NCI-H2171 treated with DMSO at 0.1 percent for 48 hours (cell line): ENCODE data around the gene LRRC28.
"Not testable (repeated sequence)": the region's sequence is repeated elsewhere in the genome, so short reads cannot be mapped to it uniquely, and the experiment has no call there.

Experiments used
- DNase-seq: peaks from one replicate; lab custom pipeline; 2025; lab: John Stamatoyannopoulos, UW

The LRRC28 gene

GRCh38 chr15:99396375-99396774 is 145.1 kb downstream of the LRRC28 start:
- DNase-seq: no peak

- DNase-seq: no peak
These were observed 147.8 kb downstream of the LRRC28 start for GRCh38 chr15:99399061-99399460.

GRCh38 chr15:99399618-99400017 is 148.3 kb downstream of the LRRC28 start:
- no peak for DNase-seq

GRCh38 chr15:99401216-99401615 is 149.9 kb downstream of the LRRC28 start:
- not testable (repeated sequence) for DNase-seq

GRCh38 chr15:99402014-99402729 is 150.9 kb downstream of the LRRC28 start:
- DNase-seq: peak; percentile 9

GRCh38 chr15:99403597-99403996 is 152.3 kb downstream of the LRRC28 start:
- DNase-seq: no peak

- no peak for DNase-seq
These were observed 153.2 kb downstream of the LRRC28 start for GRCh38 chr15:99404454-99404853.

GRCh38 chr15:99406120-99406519 is 154.8 kb downstream of the LRRC28 start:
- DNase-seq: no peak

GRCh38 chr15:99406716-99407487 is 155.6 kb downstream of the LRRC28 start:
- DNase-seq: no peak

- no peak for DNase-seq
These were observed 156.4 kb downstream of the LRRC28 start for GRCh38 chr15:99407716-99408115.

GRCh38 chr15:99408236-99409096 is 157.2 kb downstream of the LRRC28 start:
- peak; percentile 72 for DNase-seq

GRCh38 chr15:99409097-99409473 is 157.8 kb downstream of the LRRC28 start:
- peak; percentile 32 for DNase-seq

GRCh38 chr15:99409560-99409959 is 158.3 kb downstream of the LRRC28 start:
- no peak for DNase-seq

- DNase-seq: no peak
These were observed 159.2 kb downstream of the LRRC28 start for GRCh38 chr15:99410477-99410876.

GRCh38 chr15:99411234-99411633 is 160.0 kb downstream of the LRRC28 start:
- no peak for DNase-seq

- DNase-seq: no peak
These were observed 160.8 kb downstream of the LRRC28 start for GRCh38 chr15:99412082-99412481.

GRCh38 chr15:99412626-99413025 is 161.3 kb downstream of the LRRC28 start:
- DNase-seq: no peak

- no peak for DNase-seq
These were observed 162.9 kb downstream of the LRRC28 start for GRCh38 chr15:99413955-99414754.

GRCh38 chr15:99414755-99415731 is 163.8 kb downstream of the LRRC28 start:
- DNase-seq: no peak
